Glutamatergic neuron (in vitro differentiated cells): ENCODE measurements around the gene SRPK2. TPM values are rescaled to one million over a fixed set of nuclear protein-coding genes. Genes with fewer than 3 reads are reported as not detected.

Experiments used
- DNase-seq: peaks from one replicate; pipeline ENCODE4 v3.0.0; 2022
- H3K27ac Mint-ChIP-seq: one replicate; pipeline ENCODE4 v1.8.0; 2020; ENCODE audit warnings: mild to moderate bottlenecking, mixed read lengths, inconsistent platforms; ENCODE audit not compliant: unreplicated experiment
- H3K27me3 Mint-ChIP-seq: one replicate; pipeline ENCODE4 v1.8.0; 2020; ENCODE audit warnings: mild to moderate bottlenecking, moderate library complexity, mixed read lengths, inconsistent platforms; ENCODE audit not compliant: unreplicated experiment
- H3K36me3 Mint-ChIP-seq: one replicate; pipeline ENCODE4 v1.8.0; 2020; ENCODE audit warnings: mild to moderate bottlenecking, mixed read lengths, inconsistent platforms; ENCODE audit not compliant: unreplicated experiment
- H3K4me1 Mint-ChIP-seq: one replicate; pipeline ENCODE4 v1.8.0; 2020; ENCODE audit warnings: mild to moderate bottlenecking, low read depth, mixed read lengths, inconsistent platforms; ENCODE audit not compliant: unreplicated experiment
- H3K4me3 Mint-ChIP-seq: one replicate; pipeline ENCODE4 v1.8.0; 2020; ENCODE audit warnings: mild to moderate bottlenecking, mixed read lengths, inconsistent platforms; ENCODE audit not compliant: unreplicated experiment
- H3K9me3 Mint-ChIP-seq: one replicate; pipeline ENCODE4 v1.8.0; 2020; ENCODE audit warnings: mild to moderate bottlenecking, moderate library complexity, mixed read lengths, inconsistent platforms; ENCODE audit not compliant: unreplicated experiment
- total RNA-seq: library from RNA; stranded (reverse); fragmentation: NEBNext Ultra II Directional; extraction: Animal tissue kit (Norgen Biotek cat#: 25700); gene quantifications from one replicate; pipeline ENCODE4 v1.2.1, GENCODE V29; 2021; ENCODE audit not compliant: unreplicated experiment
- TF ChIP-seq, protein P1 (sequence below): fragments of 200-600 bp; sonication (generic); IDR thresholded peaks from one replicate; pipeline ENCODE4 v1.5.0; 2021; ENCODE audit not compliant: partially characterized antibody, unreplicated experiment

Gene SRPK2
- total RNA-seq, 1 donor from 2014 or later = 131 TPM

- Mint-ChIP-seq H3K9me3 (no peaks in the 10 kb centered on the region), H3K27ac (no peak overlapping the region), H3K4me3 (no peak overlapping the region), H3K4me1 (no peaks in the 10 kb centered on the region), H3K36me3 (no peaks in the 10 kb centered on the region), H3K27me3 (no peaks in the 10 kb centered on the region)
- DNase-seq = no peak
- TF ChIP-seq, protein P1, sequence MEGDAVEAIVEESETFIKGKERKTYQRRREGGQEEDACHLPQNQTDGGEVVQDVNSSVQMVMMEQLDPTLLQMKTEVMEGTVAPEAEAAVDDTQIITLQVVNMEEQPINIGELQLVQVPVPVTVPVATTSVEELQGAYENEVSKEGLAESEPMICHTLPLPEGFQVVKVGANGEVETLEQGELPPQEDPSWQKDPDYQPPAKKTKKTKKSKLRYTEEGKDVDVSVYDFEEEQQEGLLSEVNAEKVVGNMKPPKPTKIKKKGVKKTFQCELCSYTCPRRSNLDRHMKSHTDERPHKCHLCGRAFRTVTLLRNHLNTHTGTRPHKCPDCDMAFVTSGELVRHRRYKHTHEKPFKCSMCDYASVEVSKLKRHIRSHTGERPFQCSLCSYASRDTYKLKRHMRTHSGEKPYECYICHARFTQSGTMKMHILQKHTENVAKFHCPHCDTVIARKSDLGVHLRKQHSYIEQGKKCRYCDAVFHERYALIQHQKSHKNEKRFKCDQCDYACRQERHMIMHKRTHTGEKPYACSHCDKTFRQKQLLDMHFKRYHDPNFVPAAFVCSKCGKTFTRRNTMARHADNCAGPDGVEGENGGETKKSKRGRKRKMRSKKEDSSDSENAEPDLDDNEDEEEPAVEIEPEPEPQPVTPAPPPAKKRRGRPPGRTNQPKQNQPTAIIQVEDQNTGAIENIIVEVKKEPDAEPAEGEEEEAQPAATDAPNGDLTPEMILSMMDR = no peak
These were observed 73.4 kb downstream of the SRPK2 start for GRCh38 chr7:105315357-105315756.

- H3K27ac Mint-ChIP-seq = no peak overlapping the region
These were observed 79.2 kb downstream of the SRPK2 start for GRCh38 chr7:105309235-105310169.

DNA sequence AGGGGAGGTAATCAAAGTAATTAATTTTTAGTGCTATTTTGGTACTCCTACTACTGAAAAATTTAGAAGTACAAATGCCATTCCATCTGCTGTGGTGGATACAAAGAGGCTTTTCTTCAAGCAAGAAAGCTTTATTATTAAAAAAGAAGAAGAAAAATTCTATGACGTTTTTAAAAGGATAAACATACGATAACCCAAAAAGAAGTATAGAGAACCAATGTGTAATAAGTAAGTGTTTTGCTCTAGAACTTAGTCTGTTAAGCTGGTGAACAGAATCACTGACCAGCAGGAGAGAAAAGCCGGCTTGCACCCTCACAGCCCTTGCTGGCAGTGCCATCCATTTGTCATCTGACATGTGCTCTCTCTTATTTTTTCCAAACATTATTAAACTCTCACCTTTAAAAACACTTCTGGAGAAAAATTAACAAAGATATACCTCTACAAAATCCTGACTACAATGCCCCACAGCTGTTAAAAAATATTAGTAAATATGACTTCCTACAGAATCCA lies 81.5 kb downstream of the SRPK2 start:
- Mint-ChIP-seq H3K4me3 (no peak overlapping the region), H3K27me3 (no peaks in the 10 kb centered on the region), H3K4me1 (peaks cover 7% of the 10 kb centered on the region), H3K27ac (no peak overlapping the region), H3K9me3 (no peaks in the 10 kb centered on the region), H3K36me3 (no peaks in the 10 kb centered on the region)
- TF ChIP-seq, protein P1 = no peak
- no peak for DNase-seq

More at GRCh38 chr7:105309235-105310169, 79.2 kb downstream of the SRPK2 start:
- H3K4me1 Mint-ChIP-seq = peaks cover 7% of the 10 kb centered on the region
- H3K9me3 Mint-ChIP-seq = no peaks in the 10 kb centered on the region
- no peaks in the 10 kb centered on the region for H3K27me3 Mint-ChIP-seq
- H3K36me3 Mint-ChIP-seq = no peaks in the 10 kb centered on the region
- TF ChIP-seq, protein P1 = no peak
- DNase-seq = no peak
- no peak overlapping the region for H3K4me3 Mint-ChIP-seq

DNA sequence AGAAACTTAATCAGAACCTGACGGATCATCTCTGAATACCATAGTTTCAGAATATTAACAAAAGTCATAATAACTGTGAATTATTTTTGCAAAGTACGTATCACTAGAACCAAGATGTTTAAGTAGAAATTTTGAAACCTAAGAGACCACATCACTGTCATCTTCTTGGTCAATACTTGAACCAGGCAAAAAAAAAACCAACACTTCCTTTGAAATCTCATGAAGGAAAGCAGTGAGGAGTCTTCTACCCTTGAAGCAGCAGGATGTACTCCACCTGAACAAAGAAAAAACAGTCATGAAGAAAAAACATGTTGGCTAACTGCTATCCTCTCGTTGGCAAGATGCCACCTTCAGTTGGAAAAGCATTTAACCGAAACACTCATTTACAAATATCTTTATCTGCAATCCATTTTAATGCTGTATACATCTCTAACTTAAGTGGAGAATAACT lies 82.4 kb downstream of the SRPK2 start:
- Mint-ChIP-seq H3K4me3 (no peak overlapping the region), H3K36me3 (no peaks in the 10 kb centered on the region)
- TF ChIP-seq, protein P1 = no peak

DNA sequence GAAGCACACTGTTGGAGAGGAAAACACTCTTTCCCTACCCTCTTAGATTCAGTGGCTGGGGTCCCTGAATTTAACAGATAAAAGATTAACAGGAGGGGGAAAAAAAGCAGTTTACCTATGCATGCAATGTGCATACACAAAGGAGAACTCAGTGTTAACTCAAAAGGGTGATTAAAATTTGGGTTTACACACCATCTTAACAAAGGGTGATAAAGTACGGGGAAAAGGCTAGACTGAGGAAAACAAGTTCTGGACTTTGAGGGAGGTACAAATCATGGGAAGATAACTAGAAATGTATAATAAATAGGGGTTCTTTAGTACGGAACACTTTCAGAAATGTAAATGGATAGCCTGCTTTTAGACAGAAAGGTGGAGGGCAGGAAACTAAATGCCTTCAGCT lies 83.1 kb downstream of the SRPK2 start:
- Mint-ChIP-seq H3K36me3 (no peaks in the 10 kb centered on the region), H3K27ac (no peak overlapping the region), H3K4me3 (no peak overlapping the region), H3K27me3 (no peaks in the 10 kb centered on the region), H3K9me3 (no peaks in the 10 kb centered on the region), H3K4me1 (peaks cover 7% of the 10 kb centered on the region)
- TF ChIP-seq, protein P1 = no peak
- DNase-seq = no peak

More for the DNA sequence above, 82.4 kb downstream of the SRPK2 start:
- H3K27me3 Mint-ChIP-seq = no peaks in the 10 kb centered on the region
- peaks cover 7% of the 10 kb centered on the region for H3K4me1 Mint-ChIP-seq
- H3K27ac Mint-ChIP-seq = no peak overlapping the region
- H3K9me3 Mint-ChIP-seq = no peaks in the 10 kb centered on the region
- no peak for DNase-seq
